Measurements from ENCODE around the gene TMED9. TPM values are rescaled to one million over a fixed set of nuclear protein-coding genes. Genes with fewer than 3 reads are reported as not detected.

TMED9 gene
- polyA plus RNA-seq, 1 donor (not counting 4 experiments of a cell fraction or from before 2014, with no cell fraction given): 247 TPM

DNA sequence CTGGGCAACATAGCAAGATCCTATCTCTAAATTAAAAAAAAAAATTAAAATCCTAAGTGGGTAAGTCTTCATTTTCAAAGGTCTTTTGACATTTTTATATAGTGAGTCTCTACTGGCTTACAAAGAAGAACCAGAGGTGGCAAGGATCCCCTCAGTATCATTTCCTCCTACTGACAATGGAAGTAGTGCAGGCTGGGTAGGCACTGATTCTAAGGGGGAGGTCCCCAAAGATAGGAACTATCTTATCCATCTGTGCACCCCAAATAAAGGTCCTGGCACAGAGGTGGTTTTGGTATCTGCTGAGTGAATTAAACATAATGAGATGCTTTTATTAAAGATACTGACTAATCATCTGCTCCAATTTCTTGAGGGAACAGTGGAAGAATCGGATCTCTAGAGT is 41.9 kb upstream of the TMED9 start:
- TF ChIP-seq EZH2 (IDR thresholded peaks at IDR 0.05; ENCODE audit: low read length): no peak
- TF ChIP-seq, protein P1, sequence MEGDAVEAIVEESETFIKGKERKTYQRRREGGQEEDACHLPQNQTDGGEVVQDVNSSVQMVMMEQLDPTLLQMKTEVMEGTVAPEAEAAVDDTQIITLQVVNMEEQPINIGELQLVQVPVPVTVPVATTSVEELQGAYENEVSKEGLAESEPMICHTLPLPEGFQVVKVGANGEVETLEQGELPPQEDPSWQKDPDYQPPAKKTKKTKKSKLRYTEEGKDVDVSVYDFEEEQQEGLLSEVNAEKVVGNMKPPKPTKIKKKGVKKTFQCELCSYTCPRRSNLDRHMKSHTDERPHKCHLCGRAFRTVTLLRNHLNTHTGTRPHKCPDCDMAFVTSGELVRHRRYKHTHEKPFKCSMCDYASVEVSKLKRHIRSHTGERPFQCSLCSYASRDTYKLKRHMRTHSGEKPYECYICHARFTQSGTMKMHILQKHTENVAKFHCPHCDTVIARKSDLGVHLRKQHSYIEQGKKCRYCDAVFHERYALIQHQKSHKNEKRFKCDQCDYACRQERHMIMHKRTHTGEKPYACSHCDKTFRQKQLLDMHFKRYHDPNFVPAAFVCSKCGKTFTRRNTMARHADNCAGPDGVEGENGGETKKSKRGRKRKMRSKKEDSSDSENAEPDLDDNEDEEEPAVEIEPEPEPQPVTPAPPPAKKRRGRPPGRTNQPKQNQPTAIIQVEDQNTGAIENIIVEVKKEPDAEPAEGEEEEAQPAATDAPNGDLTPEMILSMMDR (optimal IDR thresholded peaks at IDR 0.05 in 1 of 3, IDR thresholded peaks at IDR 0.05 in 1 of 3, conservative IDR thresholded peaks at IDR 0.05 in 1 of 3; ENCODE audit: extremely low read depth in 1 of 3, insufficient read depth in 2 of 3, low read length in 3 of 3): no peak
- DNase-seq (ENCODE audit: low read depth, low spot score) (no peak), FAIRE-seq (no peak)
- H3K4me3 ChIP-seq (ENCODE audit: control insufficient read depth in 2 of 3, extremely low read depth in 1 of 3, insufficient read depth in 2 of 3, low read depth in 1 of 3, low read length in 3 of 3): no peak overlapping the region
- dilution Hi-C loops (cut with MboI; ENCODE audit: extremely low pct_ligation_motif_present, low sequenced_read_pairs): no loop called here
- H3K9ac ChIP-seq (ENCODE audit: control insufficient read depth, extremely low read depth, insufficient read depth, low read length): no peak overlapping the region
- no peaks in the 10 kb centered on the region for H3K9me3 ChIP-seq (ENCODE audit: control insufficient read depth, low read depth, low read length)
- no peak overlapping the region for H3K4me2 ChIP-seq (ENCODE audit: control insufficient read depth, extremely low read depth, insufficient read depth, low read depth, low read length)
- peaks cover 69% of the 10 kb centered on the region for H3K79me2 ChIP-seq (ENCODE audit: control insufficient read depth, insufficient read depth, low read length)
- H3K27ac ChIP-seq (ENCODE audit: control insufficient read depth, insufficient read depth, low read length): no peak overlapping the region
- no peaks in the 10 kb centered on the region for H3K27me3 ChIP-seq (ENCODE audit: control insufficient read depth, extremely low read depth, insufficient read depth, low read length)
- peaks cover 37% of the 10 kb centered on the region for H3K4me1 ChIP-seq (ENCODE audit: control insufficient read depth, extremely low read depth, insufficient read depth, low read length)
- H3K36me3 ChIP-seq (ENCODE audit: control insufficient read depth in 2 of 2, extremely low read depth in 1 of 2, insufficient read depth in 2 of 2, low read length in 2 of 2): peaks cover 9 to 11% of the 10 kb centered on the region in 2 experiments
- peaks cover 4% of the 10 kb centered on the region for H3K9me1 ChIP-seq (ENCODE audit: control insufficient read depth, extremely low read depth, insufficient read depth, low read length)
- H2AFZ ChIP-seq (ENCODE audit: control insufficient read depth, low read length): no peak overlapping the region
- peaks cover 13% of the 10 kb centered on the region for H4K20me1 ChIP-seq (ENCODE audit: control insufficient read depth, extremely low read depth, insufficient read depth, low read length)

DNA sequence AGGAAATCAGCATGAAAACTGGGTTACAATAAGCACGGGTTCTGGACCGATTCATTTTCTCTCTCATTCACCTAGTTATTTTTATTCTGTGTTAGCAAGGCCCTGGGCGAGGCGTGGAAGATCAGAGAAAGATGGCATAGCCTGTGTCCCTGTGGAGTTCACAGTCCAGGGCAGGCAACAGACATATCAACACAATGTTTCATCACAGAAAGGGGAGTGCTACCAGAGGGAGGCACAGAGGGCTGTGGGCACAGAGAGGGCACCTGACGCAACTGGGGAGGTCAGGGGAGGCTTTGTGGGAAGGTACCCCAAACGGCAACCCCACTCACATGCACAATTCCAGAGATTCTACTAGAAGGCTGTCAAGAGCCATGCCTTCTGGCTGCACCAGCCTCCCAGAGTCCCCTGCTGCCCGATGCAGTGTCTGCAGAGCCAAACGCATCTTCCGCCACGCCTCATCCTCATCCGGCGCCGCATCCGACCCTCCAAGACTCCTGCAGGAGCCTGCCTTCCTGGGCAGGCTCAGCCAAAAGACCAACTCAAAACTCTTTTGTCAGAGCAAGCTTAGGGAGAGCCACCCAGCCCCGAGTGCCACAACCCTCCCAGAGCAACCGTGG is 39.1 kb upstream of the TMED9 start:
- Histone ChIP-seq H3K27me3 (ENCODE audit: control insufficient read depth, extremely low read depth, insufficient read depth, low read length) (no peaks in the 10 kb centered on the region), H3K9me3 (ENCODE audit: control insufficient read depth, low read depth, low read length) (no peaks in the 10 kb centered on the region), H3K4me1 (ENCODE audit: control insufficient read depth, extremely low read depth, insufficient read depth, low read length) (peaks cover 24% of the 10 kb centered on the region), H3K27ac (ENCODE audit: control insufficient read depth, insufficient read depth, low read length) (peak overlapping the region; percentile 44), H3K36me3 (ENCODE audit: control insufficient read depth in 2 of 2, extremely low read depth in 1 of 2, insufficient read depth in 2 of 2, low read length in 2 of 2) (peaks cover 9 to 11% of the 10 kb centered on the region in 2 experiments), H3K79me2 (ENCODE audit: control insufficient read depth, insufficient read depth, low read length) (peaks cover 57% of the 10 kb centered on the region), H3K9ac (ENCODE audit: control insufficient read depth, extremely low read depth, insufficient read depth, low read length) (peak overlapping the region; percentile 76), H3K9me1 (ENCODE audit: control insufficient read depth, extremely low read depth, insufficient read depth, low read length) (peaks cover 3% of the 10 kb centered on the region), H4K20me1 (ENCODE audit: control insufficient read depth, extremely low read depth, insufficient read depth, low read length) (no peaks in the 10 kb centered on the region), H2AFZ (ENCODE audit: control insufficient read depth, low read length) (no peak overlapping the region), H3K4me3 (ENCODE audit: control insufficient read depth in 2 of 3, extremely low read depth in 1 of 3, insufficient read depth in 2 of 3, low read depth in 1 of 3, low read length in 3 of 3) (peak overlapping the region; percentile 80 to 92 (median 88)), H3K4me2 (ENCODE audit: control insufficient read depth, extremely low read depth, insufficient read depth, low read depth, low read length) (peak overlapping the region; percentile 91)
- no peak for TF ChIP-seq EZH2 (IDR thresholded peaks at IDR 0.05; ENCODE audit: low read length)
- TF ChIP-seq, protein P1 (optimal IDR thresholded peaks at IDR 0.05 in 1 of 3, IDR thresholded peaks at IDR 0.05 in 1 of 3, conservative IDR thresholded peaks at IDR 0.05 in 1 of 3; ENCODE audit: extremely low read depth in 1 of 3, insufficient read depth in 2 of 3, low read length in 3 of 3): peak; percentile 7 to 21 (median 18)
- dilution Hi-C loops (cut with MboI; ENCODE audit: extremely low pct_ligation_motif_present, low sequenced_read_pairs): no loop called here
- DNase-seq (ENCODE audit: low read depth, low spot score) (no peak), FAIRE-seq (no peak)
